Neural crest cell (in vitro differentiated cells): ENCODE results near the gene CPSF6. TPM values are rescaled to one million over a fixed set of nuclear protein-coding genes. Genes with fewer than 3 reads are reported as not detected.

Experiments used
- DNase-seq: peaks from one replicate; pipeline ENCODE4 v3.0.0; 2021; ENCODE audit warnings: low read depth, mixed read lengths, low spot score
- H3K27ac Mint-ChIP-seq: one replicate; pipeline ENCODE4 v1.8.0; 2021; ENCODE audit warnings: mild to moderate bottlenecking, mixed read lengths; ENCODE audit not compliant: unreplicated experiment
- H3K27me3 Mint-ChIP-seq: 2 replicates; pipeline ENCODE4 v1.8.0; 2021; ENCODE audit warnings: low read depth, mild to moderate bottlenecking, mixed read lengths
- H3K36me3 Mint-ChIP-seq: 2 replicates; pipeline ENCODE4 v1.8.0; 2021; ENCODE audit warnings: low read depth, mild to moderate bottlenecking, mixed read lengths
- H3K4me1 Mint-ChIP-seq: 2 replicates; pipeline ENCODE4 v1.8.0; 2021; ENCODE audit warnings: mixed read lengths
- H3K4me3 Mint-ChIP-seq: one replicate; pipeline ENCODE4 v1.8.0; 2021; ENCODE audit warnings: mild to moderate bottlenecking, mixed read lengths
- H3K9me3 Mint-ChIP-seq: 2 replicates; pipeline ENCODE4 v1.8.0; 2021; ENCODE audit warnings: mixed read lengths
- total RNA-seq: library from RNA; stranded (reverse); gene quantifications from 2 replicates; pipeline ENCODE4 v1.2.1, GENCODE V29; 2021
- TF ChIP-seq, protein P1 (sequence below): fragments of 200-600 bp; sonication (generic); conservative IDR thresholded peaks from 2 replicates; pipeline ENCODE4 v1.5.0; 2021; ENCODE audit warnings: antibody characterized with exemption, mild to moderate bottlenecking

Gene CPSF6
- total RNA-seq, 1 donor from 2014 or later, result 172 TPM

GRCh38 chr12:69266036-69266635, 26.8 kb downstream of the CPSF6 start:
- Mint-ChIP-seq H3K4me3 (no peak overlapping the region), H3K36me3 (peaks cover 18% of the 10 kb centered on the region), H3K27ac (no peak overlapping the region), H3K27me3 (no peaks in the 10 kb centered on the region), H3K9me3 (no peaks in the 10 kb centered on the region), H3K4me1 (peaks cover 4% of the 10 kb centered on the region)
- DNase-seq, result no peak
- TF ChIP-seq, protein P1, sequence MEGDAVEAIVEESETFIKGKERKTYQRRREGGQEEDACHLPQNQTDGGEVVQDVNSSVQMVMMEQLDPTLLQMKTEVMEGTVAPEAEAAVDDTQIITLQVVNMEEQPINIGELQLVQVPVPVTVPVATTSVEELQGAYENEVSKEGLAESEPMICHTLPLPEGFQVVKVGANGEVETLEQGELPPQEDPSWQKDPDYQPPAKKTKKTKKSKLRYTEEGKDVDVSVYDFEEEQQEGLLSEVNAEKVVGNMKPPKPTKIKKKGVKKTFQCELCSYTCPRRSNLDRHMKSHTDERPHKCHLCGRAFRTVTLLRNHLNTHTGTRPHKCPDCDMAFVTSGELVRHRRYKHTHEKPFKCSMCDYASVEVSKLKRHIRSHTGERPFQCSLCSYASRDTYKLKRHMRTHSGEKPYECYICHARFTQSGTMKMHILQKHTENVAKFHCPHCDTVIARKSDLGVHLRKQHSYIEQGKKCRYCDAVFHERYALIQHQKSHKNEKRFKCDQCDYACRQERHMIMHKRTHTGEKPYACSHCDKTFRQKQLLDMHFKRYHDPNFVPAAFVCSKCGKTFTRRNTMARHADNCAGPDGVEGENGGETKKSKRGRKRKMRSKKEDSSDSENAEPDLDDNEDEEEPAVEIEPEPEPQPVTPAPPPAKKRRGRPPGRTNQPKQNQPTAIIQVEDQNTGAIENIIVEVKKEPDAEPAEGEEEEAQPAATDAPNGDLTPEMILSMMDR, result no peak

DNA sequence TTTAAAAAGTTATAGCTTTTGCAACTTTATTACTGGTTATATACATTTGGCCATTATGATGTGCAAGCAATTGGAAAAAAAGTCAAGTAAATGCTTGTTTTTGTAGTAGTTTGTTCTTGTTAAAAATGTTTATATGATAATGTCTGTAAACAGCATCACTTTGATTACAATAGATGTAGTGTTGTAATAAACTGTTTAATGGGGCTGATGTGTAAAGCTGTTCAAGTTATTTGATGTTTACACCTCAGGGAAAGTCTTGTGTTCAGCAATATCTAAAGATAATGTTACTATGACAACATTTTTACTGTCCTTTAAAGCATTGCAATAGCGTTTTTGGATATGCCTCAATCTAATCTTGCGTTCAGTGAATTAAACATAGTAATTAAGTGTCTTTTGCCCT, 30.4 kb downstream of the CPSF6 start:
- peaks cover 3% of the 10 kb centered on the region for H3K36me3 Mint-ChIP-seq
- no peak for DNase-seq
- H3K9me3 Mint-ChIP-seq, result no peaks in the 10 kb centered on the region
- H3K27me3 Mint-ChIP-seq, result no peaks in the 10 kb centered on the region
- no peak overlapping the region for H3K4me3 Mint-ChIP-seq
- TF ChIP-seq, protein P1, result no peak
- H3K4me1 Mint-ChIP-seq, result peaks cover 4% of the 10 kb centered on the region
- H3K27ac Mint-ChIP-seq, result no peak overlapping the region

- Mint-ChIP-seq H3K4me3 (no peak overlapping the region), H3K27ac (no peak overlapping the region)
These were observed 33.1 kb downstream of the CPSF6 start for GRCh38 chr12:69272511-69272910.

GRCh38 chr12:69274861-69275260, 35.5 kb downstream of the CPSF6 start:
- TF ChIP-seq, protein P1, result no peak
- no peaks in the 10 kb centered on the region for H3K9me3 Mint-ChIP-seq
- H3K36me3 Mint-ChIP-seq, result no peaks in the 10 kb centered on the region
- H3K4me1 Mint-ChIP-seq, result no peaks in the 10 kb centered on the region
- H3K27ac Mint-ChIP-seq, result no peak overlapping the region
- DNase-seq, result no peak
- no peak overlapping the region for H3K4me3 Mint-ChIP-seq
- peaks cover 4% of the 10 kb centered on the region for H3K27me3 Mint-ChIP-seq

More at GRCh38 chr12:69272511-69272910, 33.1 kb downstream of the CPSF6 start:
- Mint-ChIP-seq H3K27me3 (no peaks in the 10 kb centered on the region), H3K9me3 (no peaks in the 10 kb centered on the region), H3K4me1 (no peaks in the 10 kb centered on the region), H3K36me3 (no peaks in the 10 kb centered on the region)
- DNase-seq, result no peak
- TF ChIP-seq, protein P1, result no peak

DNA sequence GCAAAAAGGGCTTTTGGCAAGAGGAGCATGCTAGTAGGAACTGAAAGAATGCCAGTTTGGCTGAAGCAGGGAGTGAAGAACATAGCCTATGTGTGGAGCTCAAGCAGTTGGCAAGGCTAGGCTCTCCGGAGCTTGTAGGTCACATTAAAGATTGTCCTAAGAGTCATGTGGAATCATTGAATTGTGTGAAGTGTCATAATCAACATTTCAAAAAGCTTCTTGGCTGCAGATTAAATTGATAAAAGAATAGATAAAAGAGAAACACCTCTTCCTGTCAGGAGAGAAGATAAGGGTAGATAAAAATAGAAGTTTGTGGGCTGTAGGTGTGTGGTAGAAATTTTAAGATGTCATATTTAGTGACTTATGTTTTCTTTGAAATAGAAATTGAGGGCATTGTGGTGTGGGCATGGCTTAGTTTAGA, 36.1 kb downstream of the CPSF6 start:
- H3K4me3 Mint-ChIP-seq, result no peak overlapping the region
- no peaks in the 10 kb centered on the region for H3K36me3 Mint-ChIP-seq
- DNase-seq, result no peak
- TF ChIP-seq, protein P1, result no peak
- H3K27ac Mint-ChIP-seq, result no peak overlapping the region
- no peaks in the 10 kb centered on the region for H3K9me3 Mint-ChIP-seq
- peaks cover 7% of the 10 kb centered on the region for H3K27me3 Mint-ChIP-seq
- H3K4me1 Mint-ChIP-seq, result no peaks in the 10 kb centered on the region
